Stomach smooth muscle (tissue), 2 donors: Measurements from ENCODE around the gene CELSR3.

Experiments used
- H3K27ac ChIP-seq: one replicate; pipeline ENCODE4 v1.7.0; 2013; ENCODE audit warnings: mild to moderate bottlenecking, low read length, inconsistent platforms
- H3K27me3 ChIP-seq, 2 donors: one replicate each; pipeline ENCODE4 v1.7.0; 2013; ENCODE audit warnings: low read length in 2 of 2; ENCODE audit not compliant: insufficient read depth in 2 of 2, control insufficient read depth in 1 of 2
- H3K36me3 ChIP-seq, 2 donors: one replicate each; pipeline ENCODE4 v1.7.0; 2013; ENCODE audit warnings: low read length in 2 of 2; ENCODE audit not compliant: control insufficient read depth in 2 of 2, insufficient read depth in 2 of 2
- H3K4me1 ChIP-seq: one replicate; pipeline ENCODE4 v1.7.0; 2013; ENCODE audit warnings: low read length; ENCODE audit not compliant: control insufficient read depth, insufficient read depth
- H3K4me3 ChIP-seq, 2 donors: one replicate each; pipeline ENCODE4 v1.7.0; 2013; ENCODE audit warnings: low read length in 2 of 2
- H3K9ac ChIP-seq, 2 donors: one replicate each; pipeline ENCODE4 v1.7.0; 2013; ENCODE audit warnings: low read length in 2 of 2, mild to moderate bottlenecking in 1 of 2
- H3K9me3 ChIP-seq, 2 donors: one replicate each; pipeline ENCODE4 v1.7.0; 2013; ENCODE audit warnings: low read length in 2 of 2; ENCODE audit not compliant: control insufficient read depth in 2 of 2
- donor health status: healthy.
- donor health status: Pancreatic carcinoma.

CELSR3 gene

DNA sequence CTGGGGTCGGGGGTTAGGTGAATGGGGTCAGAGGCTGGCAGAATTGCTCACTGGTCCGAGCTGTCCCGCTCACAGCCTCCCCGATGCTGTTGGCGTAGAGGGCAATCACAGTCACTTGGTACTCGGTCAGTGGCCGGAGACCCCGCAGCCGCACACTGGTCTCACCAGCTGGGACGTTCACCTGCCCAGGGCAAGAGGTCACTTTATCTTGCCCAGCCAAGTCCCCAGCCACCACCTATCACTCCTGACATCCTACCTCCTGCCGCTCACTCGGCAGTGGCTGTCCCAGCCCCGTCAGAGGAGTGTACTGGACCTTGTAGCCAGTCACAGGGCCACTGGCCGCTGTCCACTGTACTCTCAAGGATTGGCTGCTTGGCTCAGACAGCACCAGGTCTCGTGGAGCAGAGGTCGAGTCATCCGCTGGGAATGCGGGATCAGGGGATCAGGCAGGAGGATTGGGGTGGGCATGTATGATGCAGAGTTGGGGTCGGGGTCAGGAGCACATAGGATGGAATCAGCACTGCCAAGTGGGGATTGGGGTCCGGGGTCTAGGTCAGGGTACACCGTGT, 70.1 kb downstream of the CELSR3 start:
- Histone ChIP-seq H3K4me1 (peaks cover 27% of the 10 kb centered on the region), H3K4me3 (no peak overlapping the region), H3K27me3 (peaks cover 0 to 2% of the 10 kb centered on the region in 2 donors), H3K27ac (no peak overlapping the region), H3K9me3 (no peaks in the 10 kb centered on the region), H3K36me3 (peaks cover 2 to 3% of the 10 kb centered on the region in 2 donors), H3K9ac (no peak overlapping the region)

DNA sequence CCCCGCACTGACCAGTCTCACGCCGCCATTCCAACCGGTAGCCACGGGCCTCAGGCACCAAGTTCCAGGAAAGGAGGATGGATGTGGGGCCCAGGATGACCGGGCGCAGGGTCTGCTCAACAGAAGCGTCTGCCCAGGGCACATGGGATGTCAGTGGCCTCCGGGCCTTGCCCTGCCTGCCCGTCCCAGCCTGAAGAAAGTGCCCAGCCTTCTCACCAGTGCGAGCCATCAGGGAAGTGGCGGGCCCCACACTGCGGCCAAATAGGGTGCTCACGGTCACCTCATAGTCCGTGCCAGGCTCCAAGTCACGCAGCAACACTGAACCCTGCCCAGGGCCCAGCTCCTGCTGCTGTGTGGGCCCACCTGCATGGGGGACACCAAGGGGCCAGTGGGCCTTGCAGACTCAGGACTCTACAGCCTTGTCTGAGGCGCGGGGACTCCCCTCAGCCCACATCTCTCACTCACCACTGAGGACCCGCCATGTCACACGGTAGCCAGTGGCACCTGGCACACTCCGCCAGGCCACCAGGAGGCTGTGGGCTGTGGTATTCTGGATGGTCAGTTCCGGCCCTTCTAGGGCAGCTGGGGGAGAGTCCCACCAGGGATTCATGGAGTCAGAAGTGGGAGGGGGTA, 70.7 kb downstream of the CELSR3 start:
- Histone ChIP-seq H3K4me3 (no peak overlapping the region), H3K27ac (no peak overlapping the region), H3K27me3 (peaks cover 0 to 2% of the 10 kb centered on the region in 2 donors), H3K9ac (no peak overlapping the region), H3K4me1 (peaks cover 25% of the 10 kb centered on the region), H3K36me3 (peaks cover 0 to 3% of the 10 kb centered on the region in 2 donors), H3K9me3 (no peaks in the 10 kb centered on the region)

DNA sequence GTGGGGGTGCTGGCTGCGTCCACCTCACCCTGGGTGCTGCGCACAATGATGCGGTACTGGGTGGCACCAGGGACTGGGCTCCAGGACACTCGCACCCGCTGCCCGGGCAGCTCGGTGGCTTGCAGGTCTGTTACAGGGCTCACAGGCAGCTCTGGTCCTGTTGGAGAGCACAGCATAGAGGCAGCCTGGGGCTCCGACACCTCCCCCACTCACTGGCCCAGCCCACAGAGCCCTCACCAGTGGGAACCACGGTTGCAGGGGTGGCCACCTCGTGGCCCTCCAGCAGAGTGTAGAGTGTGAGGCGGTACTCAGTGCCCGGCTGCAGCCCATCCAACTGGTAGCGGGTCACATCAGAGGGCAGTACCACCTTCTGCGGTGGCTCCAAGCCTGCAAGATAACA, 71.2 kb downstream of the CELSR3 start:
- peaks cover 0 to 3% of the 10 kb centered on the region in 2 donors for H3K36me3 ChIP-seq
- H3K4me1 ChIP-seq, result peaks cover 21% of the 10 kb centered on the region
- H3K9me3 ChIP-seq, result no peaks in the 10 kb centered on the region
- H3K27ac ChIP-seq, result no peak overlapping the region
- H3K4me3 ChIP-seq, result no peak overlapping the region
- no peak overlapping the region for H3K9ac ChIP-seq
- peaks cover 0 to 2% of the 10 kb centered on the region in 2 donors for H3K27me3 ChIP-seq

DNA sequence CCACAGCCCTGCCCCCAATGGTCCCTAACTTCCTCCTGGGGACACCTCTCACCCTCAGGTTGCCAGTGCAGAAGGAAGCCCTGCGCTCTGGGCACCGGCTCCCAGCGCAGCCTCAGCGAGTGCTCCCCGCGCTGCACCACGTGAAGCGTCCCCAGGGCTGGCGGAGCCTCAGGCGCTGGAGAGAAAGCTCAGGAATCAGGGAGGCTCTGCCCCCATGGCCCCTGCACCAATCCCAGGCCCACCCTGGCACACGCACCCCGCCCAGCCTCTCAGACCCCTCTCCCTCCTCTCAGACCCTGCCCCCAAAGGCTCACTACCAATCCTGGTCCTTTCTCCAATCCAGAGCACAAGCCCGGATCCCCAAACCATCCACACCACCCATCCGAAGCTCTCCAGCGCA, 74.5 kb downstream of the CELSR3 start:
- Histone ChIP-seq H3K27me3 (no peaks in the 10 kb centered on the region), H3K4me3 (no peak overlapping the region), H3K9me3 (no peaks in the 10 kb centered on the region), H3K4me1 (no peaks in the 10 kb centered on the region), H3K36me3 (peaks cover 0 to 3% of the 10 kb centered on the region in 2 donors), H3K9ac (no peak overlapping the region), H3K27ac (no peak overlapping the region)

DNA sequence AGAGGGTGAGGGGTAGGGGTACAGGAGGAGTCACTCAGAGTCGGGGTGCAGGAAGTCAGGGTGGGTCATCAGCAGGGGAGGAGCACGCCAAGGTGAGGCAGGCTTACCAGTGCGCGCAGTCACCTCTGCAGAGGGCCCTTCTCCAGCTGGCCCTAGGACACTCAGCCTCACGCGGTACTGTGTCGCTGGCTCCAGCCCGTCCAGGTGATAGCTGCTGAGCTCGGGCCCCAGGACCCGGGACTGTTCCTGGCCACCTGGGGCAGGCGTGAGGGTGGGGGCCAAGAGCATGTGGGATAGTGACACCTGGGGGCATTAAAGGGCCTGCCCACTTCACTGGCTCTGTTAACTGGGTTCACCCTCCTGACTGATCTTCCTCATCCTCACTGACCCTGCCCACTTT, 75.0 kb downstream of the CELSR3 start:
- Histone ChIP-seq H3K27me3 (no peaks in the 10 kb centered on the region), H3K36me3 (peaks cover 0 to 3% of the 10 kb centered on the region in 2 donors), H3K9ac (no peak overlapping the region), H3K4me1 (no peaks in the 10 kb centered on the region), H3K27ac (no peak overlapping the region), H3K4me3 (no peak overlapping the region), H3K9me3 (no peaks in the 10 kb centered on the region)
